Sigmoid colon (tissue), 7 donors: Measurements from ENCODE around the gene SLIT3. TPM values are rescaled to one million over a fixed set of nuclear protein-coding genes. Genes with fewer than 3 reads are reported as not detected.

ENCODE experiments used
- DNase-seq: peaks from one replicate; pipeline ENCODE4 v3.0.0-alpha.2; 2019
- H3K27ac ChIP-seq, 4 donors: fragments of 200-600 bp; sonication (generic); one replicate each; pipeline ENCODE4 v1.5.1; 2016 to 2019; ENCODE audit warnings: mild to moderate bottlenecking in 1 of 4
- H3K27me3 ChIP-seq, 3 donors: fragments of 200-600 bp; sonication (generic); one replicate each; pipeline ENCODE4 v1.5.1; 2019; ENCODE audit warnings: mild to moderate bottlenecking in 1 of 3
- H3K36me3 ChIP-seq, 4 donors: fragments of 200-600 bp; sonication (generic); one replicate each; pipeline ENCODE4 v1.5.1; 2016 to 2019
- H3K4me1 ChIP-seq, 4 donors: fragments of 200-600 bp; sonication (generic); one replicate each; pipeline ENCODE4 v1.5.1; 2017 to 2019
- H3K4me3 ChIP-seq, 4 donors: fragments of 200-600 bp; sonication (generic); one replicate each; pipeline ENCODE4 v1.5.1; 2017 to 2019; ENCODE audit warnings: mild to moderate bottlenecking in 2 of 4, moderate library complexity in 1 of 4
- H3K9me3 ChIP-seq, 4 donors: fragments of 200-600 bp in 3 of 4; sonication (generic) in 3 of 4; one replicate each; pipeline versions ENCODE4 v1.5.1 to v1.6.1; 2013 to 2019
- EP300 ChIP-seq, 4 donors: sonication (generic); formaldehyde crosslinking; IDR thresholded peaks; one replicate each; pipeline ENCODE4 v1.6.1; 2017; ENCODE audit warnings: antibody characterized with exemption in 4 of 4
- POLR2A ChIP-seq, 2 donors: fragments of 450-650 bp; IDR thresholded peaks; one replicate each; pipeline ENCODE4 v1.6.1; 2016; ENCODE audit warnings: antibody characterized with exemption in 2 of 2, mild to moderate bottlenecking in 2 of 2, moderate library complexity in 2 of 2
- POLR2AphosphoS5 ChIP-seq, 4 donors: sonication (generic); formaldehyde crosslinking; IDR thresholded peaks; one replicate each; pipeline ENCODE4 v1.6.1; 2017; ENCODE audit warnings: antibody characterized with exemption in 4 of 4
- WGBS, 2 donors: extraction: QIAGEN DNeasy Blood & Tissue Kit; methylation state at CpG; one replicate each; pipeline ENCODE4 v1.1.7; 2013; 5-methylcytosine and 5-hydroxymethylcytosine counted together
- intact Hi-C: fragments of 100-400 bp; cut with DNase I; formaldehyde crosslinking; loops from one replicate; pipeline ENCODE4 v1.15.1; 2023
- polyA plus RNA-seq, 3 donors: library from polyadenylated mRNA; stranded (reverse); fragments of 200-250 nt; gene quantifications; one replicate each; pipeline ENCODE4 v1.2.3, GENCODE V29; 2013
- total RNA-seq, 4 donors: library from RNA; depleted of rRNA; stranded (reverse); fragments of >200 nt; gene quantifications; one replicate each; pipeline ENCODE4 v1.1.0, GENCODE V29; 2016
- TF ChIP-seq, protein P1 (sequence below), 4 experiments: fragments of 450-650 bp in 3 of 4; fragments of 200-600 bp in 1 of 4; IDR thresholded peaks; one replicate each; pipeline ENCODE4 v1.5.1; 2016 to 2019; ENCODE audit warnings: antibody characterized with exemption in 4 of 4, mild to moderate bottlenecking in 3 of 4, moderate library complexity in 2 of 4
- donor health status: healthy with polysubstance abuse.
- donor health status: Bipolar disorder and iron deficiency.
- donor health status: healthy.

The SLIT3 gene
- total and polyA plus RNA-seq, 7 donors, result 0.23 to 46.3 (median 30.0) TPM

DNA sequence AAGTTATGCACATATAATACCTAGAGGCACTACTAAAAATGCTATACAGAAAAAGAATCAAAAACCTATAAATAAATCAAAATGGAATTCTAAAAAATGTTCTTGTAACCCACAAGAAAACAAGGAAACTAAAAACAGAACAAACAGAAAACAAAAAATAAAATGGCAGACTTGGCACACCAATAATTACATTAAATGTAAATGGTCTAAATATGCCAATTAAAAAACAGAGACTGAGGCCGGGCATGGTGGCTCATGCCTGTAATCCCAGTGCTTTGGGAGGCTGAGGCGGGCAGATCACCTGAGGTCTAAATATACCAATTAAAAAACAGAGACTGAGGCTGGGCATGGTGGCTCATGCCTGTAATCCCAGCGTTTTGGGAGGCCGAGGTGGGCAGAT lies 142.2 kb downstream of the SLIT3 start:
- WGBS, 2 donors, result 96 to 97% methylated on average over 4 of the region's 4 CpGs
- H3K27me3 ChIP-seq, result no peaks in the 10 kb centered on the region
- H3K4me1 ChIP-seq, result peaks cover 0 to 28% (median 24%) of the 10 kb centered on the region in 4 donors
- no peak overlapping the region for H3K4me3 ChIP-seq
- no peak overlapping the region for H3K27ac ChIP-seq
- intact Hi-C loops, result no loop called here
- peaks cover 0 to 5% (median 0%) of the 10 kb centered on the region in 4 donors for H3K9me3 ChIP-seq
- H3K36me3 ChIP-seq, result no peaks in the 10 kb centered on the region
- DNase-seq, result no peak
- TF ChIP-seq POLR2AphosphoS5 (IDR thresholded peaks at IDR 0.05) (no peak), POLR2A (IDR thresholded peaks at IDR 0.05) (no peak), EP300 (IDR thresholded peaks at IDR 0.05) (no peak)
- TF ChIP-seq, protein P1, sequence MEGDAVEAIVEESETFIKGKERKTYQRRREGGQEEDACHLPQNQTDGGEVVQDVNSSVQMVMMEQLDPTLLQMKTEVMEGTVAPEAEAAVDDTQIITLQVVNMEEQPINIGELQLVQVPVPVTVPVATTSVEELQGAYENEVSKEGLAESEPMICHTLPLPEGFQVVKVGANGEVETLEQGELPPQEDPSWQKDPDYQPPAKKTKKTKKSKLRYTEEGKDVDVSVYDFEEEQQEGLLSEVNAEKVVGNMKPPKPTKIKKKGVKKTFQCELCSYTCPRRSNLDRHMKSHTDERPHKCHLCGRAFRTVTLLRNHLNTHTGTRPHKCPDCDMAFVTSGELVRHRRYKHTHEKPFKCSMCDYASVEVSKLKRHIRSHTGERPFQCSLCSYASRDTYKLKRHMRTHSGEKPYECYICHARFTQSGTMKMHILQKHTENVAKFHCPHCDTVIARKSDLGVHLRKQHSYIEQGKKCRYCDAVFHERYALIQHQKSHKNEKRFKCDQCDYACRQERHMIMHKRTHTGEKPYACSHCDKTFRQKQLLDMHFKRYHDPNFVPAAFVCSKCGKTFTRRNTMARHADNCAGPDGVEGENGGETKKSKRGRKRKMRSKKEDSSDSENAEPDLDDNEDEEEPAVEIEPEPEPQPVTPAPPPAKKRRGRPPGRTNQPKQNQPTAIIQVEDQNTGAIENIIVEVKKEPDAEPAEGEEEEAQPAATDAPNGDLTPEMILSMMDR (IDR thresholded peaks at IDR 0.05), result no peak

DNA sequence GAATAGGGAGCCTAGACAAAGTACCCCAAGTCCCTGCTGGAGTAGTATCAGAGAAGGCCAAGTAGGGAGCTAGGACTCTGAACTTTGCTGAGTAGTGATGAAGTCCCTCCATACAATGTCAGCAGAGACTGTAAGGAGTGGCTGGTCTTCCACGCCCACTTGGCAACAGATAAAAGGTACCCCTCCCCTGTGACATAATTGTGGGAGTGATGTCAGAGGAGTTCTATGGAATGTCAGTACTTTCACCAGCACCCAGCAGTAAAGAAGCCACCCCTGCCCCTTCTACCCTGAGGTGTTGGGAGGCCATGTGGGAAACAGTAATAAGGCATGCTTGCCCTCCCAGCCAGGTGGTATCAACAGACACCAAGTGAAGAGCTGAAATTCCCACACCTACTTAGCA lies 143.9 kb downstream of the SLIT3 start:
- H3K27me3 ChIP-seq, result no peaks in the 10 kb centered on the region
- DNase-seq, result no peak
- H3K4me3 ChIP-seq, result no peak overlapping the region
- no peak overlapping the region for H3K27ac ChIP-seq
- H3K36me3 ChIP-seq, result no peaks in the 10 kb centered on the region
- 33 to 68% methylated on average over 1 of the region's 1 CpG for WGBS, 2 donors
- H3K9me3 ChIP-seq, result peaks cover 0 to 5% (median 0%) of the 10 kb centered on the region in 4 donors
- intact Hi-C loops, result no loop called here
- TF ChIP-seq POLR2A (IDR thresholded peaks at IDR 0.05), result no peak
- TF ChIP-seq POLR2AphosphoS5 (IDR thresholded peaks at IDR 0.05), result no peak
- no peak for TF ChIP-seq EP300 (IDR thresholded peaks at IDR 0.05)
- H3K4me1 ChIP-seq, result peaks cover 0 to 43% (median 40%) of the 10 kb centered on the region in 4 donors

DNA sequence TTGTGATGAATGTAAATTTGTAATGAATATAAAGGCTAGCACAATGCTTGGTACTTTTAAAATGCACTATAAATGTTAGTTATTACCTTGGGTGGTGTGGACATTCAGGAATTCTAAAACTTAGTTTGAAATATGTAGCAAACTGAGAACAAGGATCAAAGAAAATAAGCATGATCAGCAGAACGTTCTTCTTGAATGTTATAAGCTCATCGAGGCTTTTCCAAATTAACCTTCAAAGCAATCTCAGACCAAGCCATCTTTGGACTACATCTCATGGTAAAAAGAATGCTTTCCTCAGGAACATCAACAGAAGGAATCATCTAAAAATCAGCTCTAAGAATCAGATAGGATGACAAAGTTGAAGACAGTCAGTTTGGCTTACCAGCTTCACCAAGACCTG lies 146.3 kb downstream of the SLIT3 start:
- Histone ChIP-seq H3K4me3 (no peak overlapping the region), H3K27me3 (no peaks in the 10 kb centered on the region), H3K4me1 (peaks cover 0 to 46% (median 37%) of the 10 kb centered on the region in 4 donors), H3K27ac (no peak overlapping the region), H3K36me3 (no peaks in the 10 kb centered on the region), H3K9me3 (peaks cover 0 to 5% (median 0%) of the 10 kb centered on the region in 4 donors)
- intact Hi-C loops, result loop anchor here (5.0 kb wide), 2 partner anchors 148 to 428 kb away; partner anchors contain the start of genes SLIT3 and SPDL1
- TF ChIP-seq POLR2AphosphoS5 (IDR thresholded peaks at IDR 0.05) (no peak), POLR2A (IDR thresholded peaks at IDR 0.05) (no peak), EP300 (IDR thresholded peaks at IDR 0.05) (no peak)
- TF ChIP-seq, protein P1 (IDR thresholded peaks at IDR 0.05), result no peak
- no peak for DNase-seq
- 90 to 92% methylated on average over 2 of the region's 2 CpGs for WGBS, 2 donors

DNA sequence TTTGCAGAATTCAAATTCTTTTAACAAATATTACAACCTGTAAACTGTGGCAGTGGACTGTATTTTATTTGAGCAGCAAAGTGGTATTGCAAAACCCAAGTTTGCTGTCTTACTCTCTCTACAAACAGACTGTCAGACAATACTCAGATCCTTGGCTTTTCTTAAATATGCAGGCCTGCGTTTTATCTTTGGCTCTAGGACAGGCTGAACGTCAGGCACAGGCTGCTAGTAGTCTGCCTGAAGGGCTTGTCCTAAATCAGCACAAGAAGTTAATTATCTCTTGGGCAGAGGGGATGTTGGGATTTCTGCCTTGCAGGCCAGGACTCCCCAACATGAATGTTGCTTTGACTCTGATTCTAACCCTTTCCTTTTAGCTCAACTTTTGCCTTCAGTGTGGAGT lies 147.5 kb downstream of the SLIT3 start:
- Histone ChIP-seq H3K9me3 (peaks cover 0 to 2% (median 0%) of the 10 kb centered on the region in 4 donors), H3K4me1 (peaks cover 0 to 59% (median 46%) of the 10 kb centered on the region in 4 donors), H3K27ac (peak overlapping the region in 3 of 4 donors; percentile 30 to 60 (median 58)), H3K4me3 (no peak overlapping the region), H3K27me3 (no peaks in the 10 kb centered on the region), H3K36me3 (no peaks in the 10 kb centered on the region)
- peak; percentile 79 for DNase-seq
- TF ChIP-seq, protein P1 (IDR thresholded peaks at IDR 0.05), result no peak
- peak; percentile 80 to 92 (median 86) for TF ChIP-seq POLR2AphosphoS5 (IDR thresholded peaks at IDR 0.05)
- peak in 1 of 4 donors; percentile 62 for TF ChIP-seq EP300 (IDR thresholded peaks at IDR 0.05)
- WGBS, 2 donors, result 61 to 78% methylated on average over 2 of the region's 2 CpGs
- intact Hi-C loops, result loop anchor here (5.0 kb wide), 2 partner anchors 149 to 429 kb away; partner anchors contain the start of genes SLIT3 and SPDL1

DNA sequence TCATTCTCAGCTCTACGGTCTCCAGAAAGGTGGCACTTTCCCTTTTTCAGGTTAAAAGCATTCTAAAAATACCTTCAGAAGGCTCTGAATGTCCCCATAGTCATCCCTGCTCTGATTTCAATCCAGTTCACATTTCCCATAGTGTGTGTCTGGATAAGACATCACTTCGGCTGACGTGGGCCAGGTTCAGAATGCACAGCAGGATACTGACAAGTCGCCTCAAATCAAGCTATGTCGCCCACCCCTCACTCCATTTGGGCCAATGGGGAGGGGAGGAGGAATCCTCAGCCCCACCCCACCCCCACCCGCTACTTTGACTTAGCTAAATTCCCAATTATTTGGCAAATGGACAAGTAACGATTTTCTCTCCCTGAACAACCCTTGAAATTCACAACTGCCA lies 148.0 kb downstream of the SLIT3 start:
- DNase-seq, result no peak
- 84 to 92% methylated on average over 7 of the region's 7 CpGs for WGBS, 2 donors
- no peaks in the 10 kb centered on the region for H3K36me3 ChIP-seq
- no peak overlapping the region for H3K4me3 ChIP-seq
- no peaks in the 10 kb centered on the region for H3K27me3 ChIP-seq
- intact Hi-C loops, result loop anchor here (5.0 kb wide), 2 partner anchors 149 to 429 kb away; partner anchors contain the start of genes SLIT3 and SPDL1
- peaks cover 0 to 64% (median 50%) of the 10 kb centered on the region in 4 donors for H3K4me1 ChIP-seq
- H3K27ac ChIP-seq, result peak overlapping the region in 3 of 4 donors; percentile 30 to 60 (median 58)
- TF ChIP-seq POLR2A (IDR thresholded peaks at IDR 0.05) (no peak), POLR2AphosphoS5 (IDR thresholded peaks at IDR 0.05) (no peak), EP300 (IDR thresholded peaks at IDR 0.05) (no peak)
- TF ChIP-seq, protein P1 (IDR thresholded peaks at IDR 0.05), result no peak
- H3K9me3 ChIP-seq, result no peaks in the 10 kb centered on the region
